Thoracic aorta (tissue), 2 donors: ENCODE results near the gene ZNF516. TPM values are rescaled to one million over a fixed set of nuclear protein-coding genes. Genes with fewer than 3 reads are reported as not detected.

Experiments used
- ATAC-seq: fragments of 150-250 bp; one replicate; pipeline ENCODE4 v1.8.0; 2017; ENCODE audit warnings: low read depth; ENCODE audit not compliant: insufficient number of reproducible peaks, low FRiP score
- DNase-seq: peaks from one replicate; pipeline ENCODE4 v3.0.0-alpha.2; 2020; ENCODE audit warnings: low spot score
- H3K27ac ChIP-seq, 2 donors: fragments of 200-600 bp; sonication (generic); 1 replicate in 1 of 2; 2 replicates in 1 of 2; pipeline ENCODE4 v1.5.1; 2016; ENCODE audit warnings: mild to moderate bottlenecking in 2 of 2, moderate library complexity in 2 of 2
- H3K27me3 ChIP-seq: fragments of 200-600 bp; sonication (generic); replicated peaks from 2 replicates; pipeline ENCODE4 v1.6.0; 2016; ENCODE audit warnings: mild to moderate bottlenecking; ENCODE audit not compliant: insufficient read depth
- H3K36me3 ChIP-seq: fragments of 200-600 bp; sonication (generic); one replicate; pipeline ENCODE4 v1.5.1; 2016
- H3K4me1 ChIP-seq, 2 donors: fragments of 200-600 bp; sonication (generic); 1 replicate in 1 of 2; 2 replicates in 1 of 2; pipeline versions ENCODE4 v1.5.1 to v1.6.0; 2016; ENCODE audit warnings: low read depth in 2 of 2, mild to moderate bottlenecking in 1 of 2; ENCODE audit not compliant: control insufficient read depth in 1 of 2
- H3K4me3 ChIP-seq: fragments of 200-600 bp; sonication (generic); 2 replicates; pipeline ENCODE4 v1.5.1; 2016; ENCODE audit warnings: mild to moderate bottlenecking
- H3K9me3 ChIP-seq: fragments of 200-600 bp; sonication (generic); 2 replicates; pipeline ENCODE4 v1.5.1; 2016
- total RNA-seq, 2 donors: library from RNA; depleted of rRNA; stranded (reverse); fragments of >200 nt; gene quantifications; one replicate each; pipeline versions ENCODE4 v1.1.0 to v1.2.3, GENCODE V29; 2016
- TF ChIP-seq, protein P1 (sequence below): fragments of 200-600 bp; sonication (generic); IDR thresholded peaks from one replicate; pipeline ENCODE4 v1.5.1; 2019; ENCODE audit warnings: antibody characterized with exemption

Gene ZNF516
- total RNA-seq, 2 donors from 2014 or later: 19.5 to 19.8 TPM

DNA sequence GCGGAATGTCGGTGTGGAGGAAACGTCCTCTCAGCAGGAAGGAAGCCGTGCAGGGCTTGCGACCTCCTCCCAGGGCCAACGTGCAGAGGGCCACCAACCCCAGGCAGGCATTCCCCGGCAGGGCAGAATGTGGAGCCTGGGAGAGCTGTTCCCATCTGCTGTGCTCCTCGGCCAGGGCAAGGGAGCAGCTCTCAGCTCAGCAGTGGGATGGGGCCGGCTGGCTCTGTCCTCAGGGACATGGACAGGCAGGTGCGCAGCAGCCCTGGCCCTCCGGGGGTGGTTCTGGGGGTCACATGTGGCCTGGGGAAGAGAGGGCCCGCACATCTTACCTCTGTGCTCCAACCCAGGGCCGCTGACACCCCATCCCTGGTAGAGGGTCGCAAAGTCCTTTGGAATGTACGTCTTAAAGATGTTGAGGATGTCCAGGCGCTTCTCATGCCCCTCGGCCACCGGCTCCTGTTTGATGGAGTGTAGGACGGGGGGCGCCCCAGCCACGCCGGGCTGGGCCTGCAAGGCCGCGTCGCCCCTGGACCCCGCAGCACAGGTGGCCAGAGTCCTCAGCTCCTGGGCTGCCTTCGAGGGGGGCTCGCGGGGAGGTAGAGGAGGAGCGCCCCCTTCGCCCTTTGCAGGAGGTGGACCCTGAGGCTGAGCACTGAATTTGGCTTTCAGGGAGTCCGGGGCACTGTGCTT lies 116.4 kb downstream of the ZNF516 start:
- Histone ChIP-seq H3K4me1 (no peaks in the 10 kb centered on the region), H3K27me3 (no peaks in the 10 kb centered on the region), H3K4me3 (no peak overlapping the region), H3K9me3 (no peaks in the 10 kb centered on the region), H3K27ac (no peak overlapping the region), H3K36me3 (peaks cover 15% of the 10 kb centered on the region)
- no peak for ATAC-seq
- TF ChIP-seq, protein P1, sequence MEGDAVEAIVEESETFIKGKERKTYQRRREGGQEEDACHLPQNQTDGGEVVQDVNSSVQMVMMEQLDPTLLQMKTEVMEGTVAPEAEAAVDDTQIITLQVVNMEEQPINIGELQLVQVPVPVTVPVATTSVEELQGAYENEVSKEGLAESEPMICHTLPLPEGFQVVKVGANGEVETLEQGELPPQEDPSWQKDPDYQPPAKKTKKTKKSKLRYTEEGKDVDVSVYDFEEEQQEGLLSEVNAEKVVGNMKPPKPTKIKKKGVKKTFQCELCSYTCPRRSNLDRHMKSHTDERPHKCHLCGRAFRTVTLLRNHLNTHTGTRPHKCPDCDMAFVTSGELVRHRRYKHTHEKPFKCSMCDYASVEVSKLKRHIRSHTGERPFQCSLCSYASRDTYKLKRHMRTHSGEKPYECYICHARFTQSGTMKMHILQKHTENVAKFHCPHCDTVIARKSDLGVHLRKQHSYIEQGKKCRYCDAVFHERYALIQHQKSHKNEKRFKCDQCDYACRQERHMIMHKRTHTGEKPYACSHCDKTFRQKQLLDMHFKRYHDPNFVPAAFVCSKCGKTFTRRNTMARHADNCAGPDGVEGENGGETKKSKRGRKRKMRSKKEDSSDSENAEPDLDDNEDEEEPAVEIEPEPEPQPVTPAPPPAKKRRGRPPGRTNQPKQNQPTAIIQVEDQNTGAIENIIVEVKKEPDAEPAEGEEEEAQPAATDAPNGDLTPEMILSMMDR: no peak
- no peak for DNase-seq

DNA sequence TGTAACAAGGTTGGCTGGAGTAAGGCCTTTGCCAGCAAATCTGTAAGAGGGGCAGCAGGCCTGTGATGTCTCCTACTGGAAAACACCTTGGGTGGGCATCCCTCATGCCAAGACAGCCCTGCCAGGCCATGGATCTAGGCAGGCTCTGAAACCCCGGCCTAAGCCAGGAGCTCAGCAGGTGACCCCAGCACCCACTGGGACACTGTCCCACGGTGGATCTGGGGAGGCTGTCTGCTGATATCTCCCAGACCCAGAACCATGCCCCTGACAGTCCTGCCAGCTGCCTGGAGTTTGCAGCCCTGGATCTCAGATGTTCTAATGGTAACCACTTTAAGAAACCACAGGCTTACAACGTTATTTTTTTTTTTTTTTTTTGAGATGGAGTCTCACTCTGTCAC lies 117.7 kb downstream of the ZNF516 start:
- Histone ChIP-seq H3K27me3 (no peaks in the 10 kb centered on the region), H3K27ac (no peak overlapping the region), H3K9me3 (no peaks in the 10 kb centered on the region), H3K4me1 (no peaks in the 10 kb centered on the region), H3K36me3 (peaks cover 15% of the 10 kb centered on the region), H3K4me3 (no peak overlapping the region)
- TF ChIP-seq, protein P1: no peak
- DNase-seq (no peak), ATAC-seq (no peak)

DNA sequence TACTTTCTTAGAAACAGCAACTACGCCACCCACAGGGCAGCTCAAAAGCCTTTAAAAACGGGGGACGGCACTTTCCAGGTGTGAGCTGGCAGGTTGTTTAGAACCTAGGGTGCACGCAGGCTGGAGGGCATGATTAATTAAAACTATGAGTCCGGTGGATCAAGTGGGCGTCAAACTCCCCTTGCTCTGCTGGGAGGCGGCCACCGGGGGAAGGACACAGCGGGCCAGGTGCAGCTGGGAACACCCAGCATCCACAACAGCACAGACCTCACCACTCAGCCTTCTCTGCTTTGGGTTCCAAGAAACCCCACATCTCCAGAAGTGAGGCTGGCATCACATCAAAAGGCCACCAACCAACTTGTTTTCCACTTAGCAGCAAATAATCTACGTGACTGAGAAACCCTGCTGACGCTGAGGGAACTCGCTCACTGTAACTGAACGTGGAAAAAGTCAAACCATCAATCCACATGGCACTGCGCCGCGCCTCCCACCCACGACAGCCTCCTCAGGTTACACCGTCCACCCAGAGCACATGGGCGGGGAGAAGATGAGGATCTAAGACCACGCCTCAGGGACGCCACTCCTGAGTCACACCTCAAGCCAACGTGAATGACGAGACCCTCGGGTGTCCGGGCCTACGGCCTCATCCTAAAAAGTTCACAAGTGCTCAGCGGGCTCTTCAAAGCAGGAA lies 118.2 kb downstream of the ZNF516 start:
- Histone ChIP-seq H3K27ac (no peak overlapping the region), H3K27me3 (no peaks in the 10 kb centered on the region), H3K9me3 (no peaks in the 10 kb centered on the region), H3K36me3 (peaks cover 15% of the 10 kb centered on the region), H3K4me3 (no peak overlapping the region), H3K4me1 (no peaks in the 10 kb centered on the region)
- TF ChIP-seq, protein P1: no peak
- no peak for ATAC-seq
- no peak for DNase-seq

DNA sequence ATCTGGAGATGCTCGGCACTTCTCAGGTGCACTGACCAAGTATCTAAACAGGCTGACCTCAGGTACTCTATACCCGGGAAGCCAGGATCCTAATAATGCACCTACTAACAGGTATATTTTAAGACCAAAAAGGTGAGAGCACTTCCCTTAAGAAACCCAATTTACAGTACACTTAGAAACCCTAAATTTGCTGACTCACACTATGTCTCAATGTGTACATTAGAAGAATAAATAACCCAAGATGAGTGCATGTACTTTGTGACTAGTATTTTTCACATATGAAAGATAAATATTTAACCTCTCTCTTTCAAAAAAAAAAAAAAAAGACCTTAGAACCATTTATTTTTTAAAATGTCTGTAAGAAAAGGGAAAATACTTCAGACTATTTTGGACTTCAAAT lies 118.8 kb downstream of the ZNF516 start:
- TF ChIP-seq, protein P1: no peak
- H3K27ac ChIP-seq: no peak overlapping the region
- no peaks in the 10 kb centered on the region for H3K9me3 ChIP-seq
- no peak overlapping the region for H3K4me3 ChIP-seq
- no peaks in the 10 kb centered on the region for H3K4me1 ChIP-seq
- DNase-seq (no peak), ATAC-seq (no peak)
- H3K36me3 ChIP-seq: peaks cover 15% of the 10 kb centered on the region
- H3K27me3 ChIP-seq: no peaks in the 10 kb centered on the region

DNA sequence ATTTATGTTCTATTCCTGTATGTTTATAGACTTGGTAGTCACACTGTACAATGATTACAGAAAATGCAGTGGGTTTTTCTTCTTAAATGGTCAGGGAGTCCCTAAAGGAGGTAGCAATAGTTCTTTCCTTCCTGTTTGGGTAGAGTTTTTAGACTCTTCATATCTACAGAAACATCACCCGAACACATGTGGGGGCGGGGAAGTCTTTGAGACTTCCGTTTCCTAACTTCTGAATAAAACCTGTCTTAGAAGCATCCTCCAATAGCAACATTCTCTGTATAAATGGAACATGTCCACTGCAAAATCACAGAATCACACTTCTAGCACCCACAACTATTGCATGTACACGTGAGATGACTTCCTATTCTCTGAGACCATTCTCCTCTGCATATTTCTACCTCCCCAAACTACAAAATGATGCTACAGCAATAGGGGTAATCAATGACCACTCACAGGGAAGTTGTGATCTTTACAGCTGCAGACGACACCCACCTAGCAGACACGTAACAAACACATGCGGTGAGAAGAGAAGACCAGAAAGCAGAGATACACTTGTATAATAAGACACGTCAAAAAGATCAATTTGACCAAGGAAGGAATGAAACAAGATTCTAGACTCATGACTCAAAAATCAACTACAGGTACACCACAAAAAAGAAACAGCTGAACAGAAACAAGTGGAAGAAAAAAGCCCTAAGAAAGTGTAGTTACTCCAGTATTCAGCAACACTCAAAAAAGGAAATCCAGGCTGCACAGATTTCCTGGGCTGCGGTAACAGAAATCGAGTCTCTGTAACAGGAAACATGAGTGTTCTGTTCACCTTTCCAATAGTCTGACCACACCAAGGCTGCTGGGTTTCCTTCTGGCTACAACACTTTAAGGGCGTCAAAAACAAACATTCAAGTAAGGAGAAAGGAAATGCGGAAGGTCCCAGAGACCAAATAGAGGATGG lies 120.4 kb downstream of the ZNF516 start:
- Histone ChIP-seq H3K9me3 (no peaks in the 10 kb centered on the region), H3K27ac (no peak overlapping the region), H3K36me3 (peaks cover 11% of the 10 kb centered on the region), H3K4me1 (no peaks in the 10 kb centered on the region), H3K4me3 (no peak overlapping the region), H3K27me3 (no peaks in the 10 kb centered on the region)
- TF ChIP-seq, protein P1: no peak
- no peak for DNase-seq
- no peak for ATAC-seq
